ENCODE measurements around the gene APEH. TPM values are rescaled to one million over a fixed set of nuclear protein-coding genes. Genes with fewer than 3 reads are reported as not detected.
A peak's percentile ranks its signal among the peaks of the same experiment; 100 is the strongest.

Gene APEH
- total RNA-seq, 4 donors from 2014 or later: 60.7 to 102 (median 89.4) TPM

DNA sequence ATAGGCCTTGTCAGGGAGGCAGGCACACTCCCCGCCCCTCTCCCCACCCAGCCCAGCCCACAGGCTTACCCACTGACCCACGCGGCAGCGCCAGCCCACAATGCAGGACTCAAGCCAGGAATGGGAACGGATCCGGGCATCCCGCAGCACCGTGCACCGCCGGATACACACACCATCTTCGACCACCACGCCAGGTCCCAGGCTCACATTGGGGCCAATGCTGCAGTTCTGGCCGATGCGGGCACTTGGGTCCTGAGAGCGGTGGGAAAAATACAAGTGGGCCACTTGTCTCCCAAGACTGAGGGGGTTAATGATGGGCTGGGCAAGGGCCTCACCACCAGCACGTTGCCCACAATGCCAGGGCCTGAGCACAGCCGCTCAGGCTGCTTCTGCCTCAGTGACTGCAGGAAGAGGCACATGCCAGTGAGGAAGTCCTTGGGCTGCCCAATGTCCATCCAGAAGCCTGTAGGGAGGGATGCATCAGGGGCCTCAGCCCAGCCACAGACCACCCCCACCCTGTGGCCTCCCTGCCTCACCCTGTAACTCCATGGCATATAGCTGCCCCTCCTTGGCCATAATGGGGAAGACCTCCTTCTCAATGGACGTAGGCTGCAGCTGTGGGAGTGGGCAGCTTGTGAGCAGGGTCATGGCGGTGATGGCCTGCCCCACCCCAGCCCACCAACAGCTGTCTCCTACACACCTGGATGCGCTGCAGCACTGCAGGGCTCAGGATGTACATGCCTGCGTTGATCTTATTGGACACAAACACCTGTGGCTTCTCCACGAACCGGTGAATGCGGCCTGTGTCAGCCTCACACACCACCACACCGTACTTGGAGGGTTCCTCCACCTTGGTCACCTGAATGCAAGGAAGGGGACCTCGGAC lies 48.0 kb downstream of the APEH start:
- Histone ChIP-seq H3K36me3 (peaks cover 4 to 50% (median 9%) of the 10 kb centered on the region in 3 donors), H3K27me3 (no peaks in the 10 kb centered on the region), H3K9me3 (no peaks in the 10 kb centered on the region), H3K4me3 (peak overlapping the region in 3 of 4 donors; percentile 98 to 100 (median 99)), H3K27ac (peak overlapping the region in 3 of 4 donors; percentile 99 to 100 (median 99)), H3K4me1 (peaks cover 33 to 84% (median 34%) of the 10 kb centered on the region in 3 donors)
- intact Hi-C loops (cut with DNase I): no loop called here
- WGBS, 2 donors: 44 to 87% methylated on average over 4 to 6 of the region's 26 CpGs
- TF ChIP-seq, protein P1, sequence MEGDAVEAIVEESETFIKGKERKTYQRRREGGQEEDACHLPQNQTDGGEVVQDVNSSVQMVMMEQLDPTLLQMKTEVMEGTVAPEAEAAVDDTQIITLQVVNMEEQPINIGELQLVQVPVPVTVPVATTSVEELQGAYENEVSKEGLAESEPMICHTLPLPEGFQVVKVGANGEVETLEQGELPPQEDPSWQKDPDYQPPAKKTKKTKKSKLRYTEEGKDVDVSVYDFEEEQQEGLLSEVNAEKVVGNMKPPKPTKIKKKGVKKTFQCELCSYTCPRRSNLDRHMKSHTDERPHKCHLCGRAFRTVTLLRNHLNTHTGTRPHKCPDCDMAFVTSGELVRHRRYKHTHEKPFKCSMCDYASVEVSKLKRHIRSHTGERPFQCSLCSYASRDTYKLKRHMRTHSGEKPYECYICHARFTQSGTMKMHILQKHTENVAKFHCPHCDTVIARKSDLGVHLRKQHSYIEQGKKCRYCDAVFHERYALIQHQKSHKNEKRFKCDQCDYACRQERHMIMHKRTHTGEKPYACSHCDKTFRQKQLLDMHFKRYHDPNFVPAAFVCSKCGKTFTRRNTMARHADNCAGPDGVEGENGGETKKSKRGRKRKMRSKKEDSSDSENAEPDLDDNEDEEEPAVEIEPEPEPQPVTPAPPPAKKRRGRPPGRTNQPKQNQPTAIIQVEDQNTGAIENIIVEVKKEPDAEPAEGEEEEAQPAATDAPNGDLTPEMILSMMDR (IDR thresholded peaks at IDR 0.05): no peak
- TF ChIP-seq POLR2A (IDR thresholded peaks at IDR 0.05): no peak
- no peak for DNase-seq

DNA sequence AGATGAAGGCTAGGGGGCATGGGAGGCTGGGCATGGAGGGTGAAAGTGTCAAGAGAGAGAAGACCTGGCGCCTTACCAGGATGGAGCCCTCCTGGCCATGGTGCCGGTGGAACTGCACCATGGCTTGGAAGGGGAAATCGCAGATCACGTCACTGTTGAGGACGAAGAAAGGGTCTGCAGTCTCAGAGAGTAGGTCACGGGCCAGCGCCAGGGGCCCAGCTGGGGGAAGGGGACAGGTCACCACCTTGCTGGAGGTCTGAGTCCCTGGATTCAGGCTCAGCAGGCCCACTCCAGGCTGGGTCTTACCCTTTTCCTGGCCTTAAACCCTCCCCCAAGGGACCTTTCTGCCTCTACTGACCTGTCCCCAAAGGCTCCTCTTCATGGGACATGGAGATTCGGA lies 48.7 kb downstream of the APEH start:
- Histone ChIP-seq H3K36me3 (peaks cover 11 to 56% (median 16%) of the 10 kb centered on the region in 3 donors), H3K9me3 (no peaks in the 10 kb centered on the region), H3K4me3 (peak overlapping the region; percentile 57 to 100 (median 98)), H3K4me1 (peaks cover 33 to 78% (median 34%) of the 10 kb centered on the region in 3 donors), H3K27me3 (no peaks in the 10 kb centered on the region), H3K27ac (peak overlapping the region; percentile 87 to 100 (median 99))
- no peak for TF ChIP-seq POLR2A (IDR thresholded peaks at IDR 0.05)
- TF ChIP-seq, protein P1 (IDR thresholded peaks at IDR 0.05): no peak
- no peak for DNase-seq
- WGBS, 2 donors: 59 to 67% methylated on average over 4 to 7 of the region's 8 CpGs
- intact Hi-C loops (cut with DNase I): no loop called here

DNA sequence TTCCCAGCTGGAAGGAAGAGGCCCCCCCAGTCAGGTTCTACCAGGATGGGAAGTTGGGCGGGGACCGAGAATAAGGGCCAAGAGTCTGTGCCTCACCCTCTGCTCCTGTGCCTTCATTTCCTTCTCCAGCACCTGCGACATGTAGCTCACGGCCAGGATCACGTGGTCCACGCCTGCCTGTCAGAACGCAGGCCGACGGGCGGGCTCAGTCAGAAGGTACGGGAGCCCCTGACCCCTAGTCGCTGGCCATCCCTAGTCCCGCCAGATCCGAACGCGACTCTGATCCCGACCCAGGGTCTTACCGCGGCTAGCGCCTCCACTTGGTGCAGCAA lies 49.1 kb downstream of the APEH start:
- peak overlapping the region; percentile 57 to 100 (median 98) for H3K4me3 ChIP-seq
- H3K27me3 ChIP-seq: no peaks in the 10 kb centered on the region
- intact Hi-C loops (cut with DNase I): no loop called here
- peaks cover 11 to 59% (median 18%) of the 10 kb centered on the region in 3 donors for H3K36me3 ChIP-seq
- peak overlapping the region; percentile 87 to 100 (median 99) for H3K27ac ChIP-seq
- DNase-seq: no peak
- H3K9me3 ChIP-seq: no peaks in the 10 kb centered on the region
- H3K4me1 ChIP-seq: peaks cover 31 to 74% (median 33%) of the 10 kb centered on the region in 3 donors
- WGBS, 2 donors: 0% methylated on average over 3 to 8 of the region's 20 CpGs
- TF ChIP-seq, protein P1 (IDR thresholded peaks at IDR 0.05): peak in 1 of 6 experiments; percentile 2
- no peak for TF ChIP-seq POLR2A (IDR thresholded peaks at IDR 0.05)

DNA sequence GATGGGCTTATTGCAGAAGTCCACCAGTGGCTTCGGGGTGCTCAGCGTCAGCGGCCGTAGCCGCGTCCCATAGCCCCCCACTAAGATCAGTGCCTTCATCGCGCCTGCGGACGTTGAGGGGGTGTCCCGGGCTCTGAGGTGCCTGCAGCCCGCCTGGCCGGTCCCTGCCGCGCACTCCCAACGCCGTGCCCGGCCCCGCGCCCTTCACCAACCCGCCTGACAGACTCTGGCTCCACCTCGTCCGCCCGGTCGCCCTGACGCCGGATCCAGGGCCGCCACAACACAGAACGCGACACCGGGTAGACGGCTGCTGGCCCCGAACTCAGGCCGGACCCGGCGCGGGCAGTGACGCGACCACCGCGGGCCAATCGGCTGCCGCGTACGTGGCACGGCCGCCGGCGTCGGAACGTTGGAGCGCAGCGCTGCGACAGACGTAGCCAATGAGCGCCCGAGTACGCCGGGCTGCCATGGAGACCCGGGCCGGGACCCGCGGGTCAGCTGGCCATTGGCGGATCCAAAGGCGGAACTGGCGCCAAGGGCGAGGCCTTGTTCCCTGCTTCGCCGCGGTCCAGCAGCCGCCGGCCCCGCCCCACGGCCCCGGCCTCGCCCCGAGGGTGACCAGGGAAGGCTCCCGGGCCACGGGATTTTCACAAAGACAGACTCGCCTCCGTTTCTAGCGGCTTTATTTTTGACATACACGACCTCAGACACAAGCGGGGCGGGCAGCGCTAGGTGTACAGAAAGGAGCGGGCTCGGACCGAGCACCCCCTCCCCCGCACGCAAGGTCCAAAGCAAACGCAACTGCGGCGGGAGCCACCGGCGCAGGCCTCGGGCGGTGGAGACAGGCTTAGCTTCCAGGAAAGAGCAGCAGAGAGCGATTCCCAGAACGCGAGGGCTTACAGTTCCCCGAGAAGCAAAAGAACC lies 49.7 kb downstream of the APEH start, which contains the start of gene GMPPB:
Gene GMPPB (minus strand): TSS at position 324 of the 924 bp plus-strand sequence. CDS start 225 bp downstream, at position 99.
- H3K27me3 ChIP-seq: no peaks in the 10 kb centered on the region
- 0 to 3% methylated on average over 2 to 8 of the region's 102 CpGs for WGBS, 2 donors
- intact Hi-C loops (cut with DNase I): no loop called here
- peak; percentile 73 for DNase-seq
- peaks cover 25 to 68% (median 27%) of the 10 kb centered on the region in 3 donors for H3K4me1 ChIP-seq
- H3K4me3 ChIP-seq: peak within 1 kb of the TSS; percentile 57 to 100 (median 98)
- H3K9me3 ChIP-seq: no peaks in the 10 kb centered on the region
- peak within 1 kb of the TSS; percentile 87 to 100 (median 99) for H3K27ac ChIP-seq
- TF ChIP-seq, protein P1 (IDR thresholded peaks at IDR 0.05): no peak
- TF ChIP-seq POLR2A (IDR thresholded peaks at IDR 0.05): peak in 3 of 4 donors; percentile 6 to 73 (median 44)
- peaks cover 11 to 66% (median 18%) of the 10 kb centered on the region in 3 donors for H3K36me3 ChIP-seq

All from esophagus squamous epithelium (tissue), 5 donors.